IMR-90 (cell line): Measurements from ENCODE around the gene CES3. TPM values are rescaled to one million over a fixed set of nuclear protein-coding genes. Genes with fewer than 3 reads are reported as not detected.

Experiments used
- ATAC-seq: fragments of 200-7000 bp; cut with Tn5 transposase; 2 replicates; pipeline ENCODE4 v1.9.1; 2020; ENCODE audit warnings: low read depth, mild to moderate bottlenecking, moderate library complexity
- BruUV-seq: library from RNA; stranded (reverse); fragments of 400-500 nt; replicated peaks from 2 replicates; lab custom pipeline; 2021; lab: Mats Ljungman, UMichigan
- CTCF ChIA-PET: fragments of 300-600 bp; formaldehyde crosslinking; extraction: SDS; loops from one replicate; lab custom pipeline; 2021; ENCODE audit warnings: antibody characterized with exemption; lab: Yijun Ruan, JAX
- POLR2A ChIA-PET: fragments of 300-600 bp; sonication (Branson Sonifier 250); formaldehyde crosslinking; loops from one replicate; lab custom pipeline; 2022; ENCODE audit warnings: antibody characterized with exemption; ENCODE audit not compliant: unreplicated experiment; lab: Charles Lee
- DNase-seq: peaks from one replicate; pipeline ENCODE4 v3.0.0; 2013
- H2AFZ ChIP-seq: replicated peaks from 2 replicates; pipeline ENCODE3; 2013; ENCODE audit warnings: low read length, mild to moderate bottlenecking; ENCODE audit not compliant: poor library complexity
- H2AK5ac ChIP-seq: 2 replicates; pipeline ENCODE4 v1.6.1; 2013; ENCODE audit warnings: low read depth, low read length, inconsistent platforms
- H2AK9ac ChIP-seq: replicated peaks from 2 replicates; pipeline ENCODE3; 2013; ENCODE audit warnings: mild to moderate bottlenecking, low read depth, low read length, moderate library complexity; ENCODE audit not compliant: poor library complexity
- H2BK120ac ChIP-seq: 2 replicates; pipeline ENCODE4 v1.6.1; 2013; ENCODE audit warnings: low read depth, low read length, inconsistent platforms
- H2BK15ac ChIP-seq: 3 replicates; pipeline ENCODE4 v1.6.1; 2013; ENCODE audit warnings: low read depth, low read length, inconsistent platforms
- H2BK20ac ChIP-seq: 2 replicates; pipeline ENCODE4 v1.6.1; 2013; ENCODE audit warnings: low read depth, mild to moderate bottlenecking, inconsistent platforms, low read length, moderate library complexity
- H2BK5ac ChIP-seq: 2 replicates; pipeline ENCODE4 v1.6.1; 2013; ENCODE audit warnings: mild to moderate bottlenecking, low read depth, low read length, inconsistent platforms; ENCODE audit not compliant: poor library complexity, severe bottlenecking
- H3K14ac ChIP-seq: replicated peaks from 2 replicates; pipeline ENCODE4 v1.6.1; 2013; ENCODE audit warnings: low read depth, low read length, inconsistent platforms
- H3K18ac ChIP-seq: 2 replicates; pipeline ENCODE4 v1.6.1; 2013; ENCODE audit warnings: low read depth, low read length, control low read depth
- H3K23ac ChIP-seq: 2 replicates; pipeline ENCODE4 v1.6.1; 2013; ENCODE audit warnings: low read depth, low read length, inconsistent platforms
- H3K27ac ChIP-seq: 2 replicates; pipeline ENCODE4 v1.5.1; 2013; ENCODE audit warnings: mild to moderate bottlenecking, control low read depth, low read length; ENCODE audit not compliant: insufficient read depth
- H3K27me3 ChIP-seq: 2 replicates; pipeline ENCODE4 v1.6.1; 2013; ENCODE audit warnings: low read length; ENCODE audit not compliant: control insufficient read depth, insufficient read depth
- H3K36me3 ChIP-seq: 2 replicates; pipeline ENCODE4 v1.6.1; 2013; ENCODE audit warnings: low read length, mixed read lengths; ENCODE audit not compliant: control insufficient read depth, insufficient read depth
- H3K4ac ChIP-seq: 2 replicates; pipeline ENCODE4 v1.6.1; 2013; ENCODE audit warnings: low read depth, low read length, inconsistent platforms
- H3K4me1 ChIP-seq: 2 replicates; pipeline ENCODE4 v1.6.1; 2013; ENCODE audit warnings: low read length, mixed read lengths; ENCODE audit not compliant: control insufficient read depth, insufficient read depth
- H3K4me2 ChIP-seq: 2 replicates; pipeline ENCODE4 v1.6.1; 2013; ENCODE audit warnings: low read depth, mild to moderate bottlenecking, control low read depth, low read length, moderate library complexity
- H3K4me3 ChIP-seq: 2 replicates; pipeline ENCODE4 v1.5.1; 2013; ENCODE audit warnings: low read depth, mild to moderate bottlenecking, control low read depth, low read length, moderate library complexity; ENCODE audit not compliant: insufficient read depth
- H3K56ac ChIP-seq: 2 replicates; pipeline ENCODE4 v1.6.1; 2013; ENCODE audit warnings: low read length, inconsistent platforms; ENCODE audit not compliant: insufficient read depth; ENCODE audit errors: extremely low read depth
- H3K79me1 ChIP-seq, 2 experiments: 2 replicates each; pipeline ENCODE4 v1.6.1; 2013; ENCODE audit warnings: low read length in 2 of 2, inconsistent platforms in 1 of 2, low read depth in 1 of 2
- H3K9ac ChIP-seq: 2 replicates; pipeline ENCODE4 v1.6.1; 2013; ENCODE audit warnings: low read depth, low read length, control low read depth
- H3K9me1 ChIP-seq: 2 replicates; pipeline ENCODE4 v1.6.1; 2013; ENCODE audit warnings: low read length, inconsistent platforms; ENCODE audit not compliant: insufficient read depth
- H3K9me3 ChIP-seq: 2 replicates; pipeline ENCODE4 v1.6.1; 2013; ENCODE audit warnings: low read length; ENCODE audit not compliant: control insufficient read depth, insufficient read depth
- H4K20me1 ChIP-seq: 2 replicates; pipeline ENCODE4 v1.6.1; 2013; ENCODE audit warnings: low read length, inconsistent platforms; ENCODE audit not compliant: insufficient read depth
- H4K5ac ChIP-seq: 2 replicates; pipeline ENCODE4 v1.6.1; 2013; ENCODE audit warnings: mild to moderate bottlenecking, low read depth, low read length, control low read depth
- H4K8ac ChIP-seq, 2 experiments: 2 replicates each; pipeline ENCODE4 v1.6.1; 2013; ENCODE audit warnings: low read depth in 2 of 2, low read length in 2 of 2, control low read depth in 1 of 2, inconsistent platforms in 1 of 2
- H4K91ac ChIP-seq: 2 replicates; pipeline ENCODE4 v1.6.1; 2013; ENCODE audit warnings: low read depth, low read length, inconsistent platforms; ENCODE audit not compliant: insufficient read depth
- BHLHE40 ChIP-seq: fragments of 150-350 bp; IDR thresholded peaks from 2 replicates; pipeline ENCODE4 v1.6.1; 2016; ENCODE audit warnings: mild to moderate bottlenecking, low read depth, low read length
- CHD1 ChIP-seq: IDR thresholded peaks from 2 replicates; pipeline ENCODE4 v1.6.1; 2012; ENCODE audit warnings: low read depth, low read length, improper control_type of control experiment
- ELK1 ChIP-seq: fragments of 150-350 bp; IDR thresholded peaks from 2 replicates; pipeline ENCODE4 v1.6.1; 2016; ENCODE audit warnings: low read depth, mild to moderate bottlenecking, low read length, moderate library complexity, borderline replicate concordance
- FOS ChIP-seq: fragments of 150-350 bp; IDR thresholded peaks from 2 replicates; pipeline ENCODE4 v1.6.1; 2016; ENCODE audit warnings: low read depth, low read length
- MAFK ChIP-seq: IDR thresholded peaks from 2 replicates; pipeline ENCODE4 v1.6.1; 2012; ENCODE audit warnings: low read depth, low read length, improper control_type of control experiment
- MAZ ChIP-seq: IDR thresholded peaks from 2 replicates; pipeline ENCODE4 v1.6.1; 2012; ENCODE audit warnings: low read depth, mild to moderate bottlenecking, low read length, improper control_type of control experiment, moderate library complexity, borderline replicate concordance
- MXI1 ChIP-seq: IDR thresholded peaks from 2 replicates; pipeline ENCODE4 v1.6.1; 2012; ENCODE audit warnings: low read depth, mild to moderate bottlenecking, low read length, moderate library complexity, borderline replicate concordance
- NFE2L2 ChIP-seq: fragments of 150-350 bp; IDR thresholded peaks from 2 replicates; pipeline ENCODE4 v1.6.1; 2016; ENCODE audit warnings: low read depth, mild to moderate bottlenecking, low read length
- POLR2A ChIP-seq: IDR thresholded peaks from 2 replicates; pipeline ENCODE4 v1.6.1; 2012; ENCODE audit warnings: mild to moderate bottlenecking, low read depth, low read length
- RAD21 ChIP-seq: IDR thresholded peaks from 2 replicates; pipeline ENCODE4 v1.6.1; 2012; ENCODE audit warnings: low read length, improper control_type of control experiment
- RCOR1 ChIP-seq: IDR thresholded peaks from 2 replicates; pipeline ENCODE4 v1.6.1; 2012; ENCODE audit warnings: mild to moderate bottlenecking, low read length, improper control_type of control experiment; ENCODE audit not compliant: insufficient replicate concordance
- RFX5 ChIP-seq: IDR thresholded peaks from 2 replicates; pipeline ENCODE4 v1.8.0; 2012; ENCODE audit warnings: low read depth, mild to moderate bottlenecking, low read length, moderate library complexity
- SMC3 ChIP-seq: fragments of 150-350 bp; IDR thresholded peaks from 2 replicates; pipeline ENCODE4 v1.6.1; 2016; ENCODE audit warnings: low read depth, mild to moderate bottlenecking, antibody characterized with exemption, low read length, moderate library complexity
- WGBS, 2 experiments: methylation state at CpG; one replicate each; pipeline versions ENCODE4 v1.1.5 to v1.1.7; 2013; ENCODE audit warnings: missing lambda C conversion rate in 2 of 2; ENCODE audit not compliant: insufficient read length in 1 of 2; ENCODE audit errors: extremely low coverage in 2 of 2; 5-methylcytosine and 5-hydroxymethylcytosine counted together
- dilution Hi-C: fragments of 300-500 bp; cut with HindIII; formaldehyde crosslinking; loops from one replicate; pipeline ENCODE4 v1.14.3; 2018; ENCODE audit warnings: low sequenced_read_pairs; ENCODE audit not compliant: unreplicated experiment
- in situ Hi-C: fragments of 300-500 bp; cut with MboI; formaldehyde crosslinking; loops from 3 replicates; pipeline ENCODE4 v1.14.3; 2019; ENCODE audit warnings: low sequenced_read_pairs, inconsistent platforms, mixed read lengths
- intact Hi-C: fragments of 100-400 bp; cut with micrococcal nuclease; formaldehyde crosslinking; loops from 2 replicates; pipeline ENCODE4 v1.10.0; 2022
- polyA plus RNA-seq, 3 experiments: library from polyadenylated mRNA; depleted of rRNA; stranded (reverse); fragments of >200 nt; gene quantifications; 2 replicates each; pipeline ENCODE4 v1.2.3, GENCODE V29; 2012; ENCODE audit warnings: low replicate concordance in 1 of 3
- total RNA-seq: library from RNA; depleted of rRNA; stranded (reverse); fragments of >200 nt; gene quantifications from 2 replicates; pipeline ENCODE4 v1.2.3, GENCODE V29; 2012
- TF ChIP-seq, protein P1 (sequence below): conservative IDR thresholded peaks from 2 replicates; pipeline ENCODE4 v1.5.1; 2012; ENCODE audit warnings: mild to moderate bottlenecking, low read depth, low read length, improper control_type of control experiment
- TF ChIP-seq, protein P2 (sequence below): fragments of 150-350 bp; IDR thresholded peaks from 2 replicates; pipeline ENCODE4 v1.6.1; 2017; ENCODE audit warnings: mild to moderate bottlenecking, antibody characterized with exemption, low read length, low read depth

Gene CES3
- total and polyA plus RNA-seq, 2 of the 4 experiments (the other 2 are of a cell fraction): 0.03 TPM; not detected in 1

- TF ChIP-seq NFE2L2 (no peak), RFX5 (no peak), MAZ (no peak), CHD1 (no peak), POLR2A (no peak), RAD21 (no peak), ELK1 (no peak), FOS (no peak), RCOR1 (no peak), BHLHE40 (no peak), SMC3 (no peak), MAFK (no peak), MXI1 (no peak)
- TF ChIP-seq, protein P1, sequence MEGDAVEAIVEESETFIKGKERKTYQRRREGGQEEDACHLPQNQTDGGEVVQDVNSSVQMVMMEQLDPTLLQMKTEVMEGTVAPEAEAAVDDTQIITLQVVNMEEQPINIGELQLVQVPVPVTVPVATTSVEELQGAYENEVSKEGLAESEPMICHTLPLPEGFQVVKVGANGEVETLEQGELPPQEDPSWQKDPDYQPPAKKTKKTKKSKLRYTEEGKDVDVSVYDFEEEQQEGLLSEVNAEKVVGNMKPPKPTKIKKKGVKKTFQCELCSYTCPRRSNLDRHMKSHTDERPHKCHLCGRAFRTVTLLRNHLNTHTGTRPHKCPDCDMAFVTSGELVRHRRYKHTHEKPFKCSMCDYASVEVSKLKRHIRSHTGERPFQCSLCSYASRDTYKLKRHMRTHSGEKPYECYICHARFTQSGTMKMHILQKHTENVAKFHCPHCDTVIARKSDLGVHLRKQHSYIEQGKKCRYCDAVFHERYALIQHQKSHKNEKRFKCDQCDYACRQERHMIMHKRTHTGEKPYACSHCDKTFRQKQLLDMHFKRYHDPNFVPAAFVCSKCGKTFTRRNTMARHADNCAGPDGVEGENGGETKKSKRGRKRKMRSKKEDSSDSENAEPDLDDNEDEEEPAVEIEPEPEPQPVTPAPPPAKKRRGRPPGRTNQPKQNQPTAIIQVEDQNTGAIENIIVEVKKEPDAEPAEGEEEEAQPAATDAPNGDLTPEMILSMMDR: no peak
- TF ChIP-seq, protein P2, sequence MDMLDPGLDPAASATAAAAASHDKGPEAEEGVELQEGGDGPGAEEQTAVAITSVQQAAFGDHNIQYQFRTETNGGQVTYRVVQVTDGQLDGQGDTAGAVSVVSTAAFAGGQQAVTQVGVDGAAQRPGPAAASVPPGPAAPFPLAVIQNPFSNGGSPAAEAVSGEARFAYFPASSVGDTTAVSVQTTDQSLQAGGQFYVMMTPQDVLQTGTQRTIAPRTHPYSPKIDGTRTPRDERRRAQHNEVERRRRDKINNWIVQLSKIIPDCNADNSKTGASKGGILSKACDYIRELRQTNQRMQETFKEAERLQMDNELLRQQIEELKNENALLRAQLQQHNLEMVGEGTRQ: no peak
- Histone ChIP-seq H2BK15ac (no peak overlapping the region), H4K20me1 (no peaks in the 10 kb centered on the region), H3K18ac (no peak overlapping the region), H2AFZ (no peak overlapping the region), H2BK20ac (no peak overlapping the region), H2AK5ac (no peak overlapping the region), H3K56ac (no peak overlapping the region), H3K79me1 (no peaks in the 10 kb centered on the region), H3K23ac (no peak overlapping the region), H4K91ac (no peak overlapping the region), H3K9me1 (no peaks in the 10 kb centered on the region), H4K8ac (no peak overlapping the region), H3K4ac (no peak overlapping the region), H3K14ac (no peak overlapping the region), H3K4me1 (no peaks in the 10 kb centered on the region), H3K4me2 (no peak overlapping the region), H4K5ac (no peak overlapping the region), H3K36me3 (no peaks in the 10 kb centered on the region), H3K27me3 (peaks cover 32% of the 10 kb centered on the region), H2AK9ac (no peak overlapping the region), H2BK120ac (no peak overlapping the region), H3K9me3 (no peaks in the 10 kb centered on the region), H3K4me3 (no peak overlapping the region), H3K27ac (no peak overlapping the region), H2BK5ac (no peak overlapping the region), H3K9ac (no peak overlapping the region)
- no TSS peak for BruUV-seq
- 20% methylated on average over 1 of the region's 4 CpGs; no CpG with 5 or more reads in 1 of the 2 experiments for WGBS, 2 experiments
- intact Hi-C loops: no loop called here
- in situ Hi-C loops: no loop called here
- CTCF ChIA-PET: no interaction called here
- POLR2A ChIA-PET: no interaction called here
- no peak for DNase-seq
- no peak for ATAC-seq
- dilution Hi-C loops: no loop called here
Measured at GRCh38 chr16:66913711-66914110, 47.4 kb upstream of the CES3 start.
